Measurements from ENCODE around the gene SNRPB. TPM values are rescaled to one million over a fixed set of nuclear protein-coding genes. Genes with fewer than 3 reads are reported as not detected.
"Not testable (repeated sequence)": the region's sequence is repeated elsewhere in the genome, so short reads cannot be mapped to it uniquely, and the experiment has no call there.

The SNRPB gene
- total RNA-seq, 1 experiment from 2014 or later = 462 TPM

DNA sequence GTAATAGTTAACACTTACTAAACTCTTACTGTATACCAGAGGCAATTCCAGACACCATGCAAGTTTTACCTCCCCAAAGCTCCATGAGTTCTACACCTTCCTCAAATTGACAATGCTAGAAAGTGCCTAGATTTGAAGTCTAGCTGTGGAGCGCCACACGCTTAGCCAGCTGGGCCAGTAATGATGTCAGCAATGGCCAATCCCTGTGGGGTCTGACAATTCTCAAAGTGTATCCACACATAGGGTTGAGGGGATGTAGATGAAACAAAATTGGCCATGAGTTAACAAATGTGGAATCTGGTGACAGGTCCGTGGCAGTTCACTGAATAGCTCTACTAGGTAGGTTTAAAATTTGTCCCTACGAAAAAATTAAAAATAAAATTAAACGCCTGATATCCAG, 36.9 kb upstream of the SNRPB start:
- H3K18ac ChIP-seq (ENCODE audit: insufficient read length, low read depth, low read length) = no peak overlapping the region
- Mint-ChIP-seq H3K36me3 (ENCODE audit: insufficient read depth in 1 of 3, low read depth in 3 of 3) (no peaks in the 10 kb centered on the region), H3K27me3 (ENCODE audit: low read depth) (peaks cover 66% of the 10 kb centered on the region), H3K27ac (no peak overlapping the region), H3K4me1 (peaks cover 11 to 13% of the 10 kb centered on the region in 2 experiments), H3K9me3 (peaks cover 0 to 7% of the 10 kb centered on the region in 2 experiments; a peak in 1 of 5 replicates), H3K4me3 (peak overlapping the region; percentile 95 to 99; a peak in 2 of 5 replicates)
- TF ChIP-seq, protein P1, sequence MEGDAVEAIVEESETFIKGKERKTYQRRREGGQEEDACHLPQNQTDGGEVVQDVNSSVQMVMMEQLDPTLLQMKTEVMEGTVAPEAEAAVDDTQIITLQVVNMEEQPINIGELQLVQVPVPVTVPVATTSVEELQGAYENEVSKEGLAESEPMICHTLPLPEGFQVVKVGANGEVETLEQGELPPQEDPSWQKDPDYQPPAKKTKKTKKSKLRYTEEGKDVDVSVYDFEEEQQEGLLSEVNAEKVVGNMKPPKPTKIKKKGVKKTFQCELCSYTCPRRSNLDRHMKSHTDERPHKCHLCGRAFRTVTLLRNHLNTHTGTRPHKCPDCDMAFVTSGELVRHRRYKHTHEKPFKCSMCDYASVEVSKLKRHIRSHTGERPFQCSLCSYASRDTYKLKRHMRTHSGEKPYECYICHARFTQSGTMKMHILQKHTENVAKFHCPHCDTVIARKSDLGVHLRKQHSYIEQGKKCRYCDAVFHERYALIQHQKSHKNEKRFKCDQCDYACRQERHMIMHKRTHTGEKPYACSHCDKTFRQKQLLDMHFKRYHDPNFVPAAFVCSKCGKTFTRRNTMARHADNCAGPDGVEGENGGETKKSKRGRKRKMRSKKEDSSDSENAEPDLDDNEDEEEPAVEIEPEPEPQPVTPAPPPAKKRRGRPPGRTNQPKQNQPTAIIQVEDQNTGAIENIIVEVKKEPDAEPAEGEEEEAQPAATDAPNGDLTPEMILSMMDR (conservative IDR thresholded peaks at IDR 0.05) = no peak
- H3K23ac ChIP-seq (ENCODE audit: insufficient read length, low read depth, low read length) = no peak overlapping the region
- no peak overlapping the region for H3K9ac ChIP-seq (ENCODE audit: extremely low read depth, insufficient read length, low read length)
- H2AK5ac ChIP-seq (ENCODE audit: insufficient read length, low read length) = no peak overlapping the region
- no peak overlapping the region for H4K91ac ChIP-seq (ENCODE audit: insufficient read length, low read depth, low read length)
- H3K23me2 ChIP-seq (ENCODE audit: insufficient read length, low read depth, low read length, poor library complexity, severe bottlenecking) = peaks cover 12% of the 10 kb centered on the region
- no peak overlapping the region for H2AFZ ChIP-seq (ENCODE audit: low read length)
- H3K4ac ChIP-seq (ENCODE audit: low read depth, low read length) = no peak overlapping the region
- no peak overlapping the region for H2BK15ac ChIP-seq (ENCODE audit: low read depth, low read length)
- no peak overlapping the region for H2BK12ac ChIP-seq (ENCODE audit: insufficient read length, low read depth, low read length)
- no peak overlapping the region for H3K27ac ChIP-seq (ENCODE audit: insufficient read length, low read depth, low read length)
- no peak overlapping the region for H3K56ac ChIP-seq (ENCODE audit: insufficient read length, low read depth, low read length)
- peaks cover 34% of the 10 kb centered on the region for H3K27me3 ChIP-seq (ENCODE audit: insufficient read depth, low read length)
- no peak overlapping the region for H3K4me2 ChIP-seq (ENCODE audit: insufficient read depth, insufficient read length, low read length)
- H2BK20ac ChIP-seq (ENCODE audit: low read depth, low read length, poor library complexity, severe bottlenecking) = no peak overlapping the region
- H3K4me1 ChIP-seq (ENCODE audit: insufficient read depth, low read length) = no peaks in the 10 kb centered on the region
- DNase-seq = no peak
- H3T11ph ChIP-seq (ENCODE audit: low read length) = no peak overlapping the region
- H2BK5ac ChIP-seq (ENCODE audit: insufficient read length, low read length) = no peak overlapping the region
- H3K14ac ChIP-seq (ENCODE audit: insufficient read depth, low read length) = no peak overlapping the region
- H4K20me1 ChIP-seq (ENCODE audit: control insufficient read depth, insufficient read depth, insufficient read length) = no peaks in the 10 kb centered on the region
- H3K9me3 ChIP-seq (ENCODE audit: control insufficient read depth, low read depth, low read length) = no peaks in the 10 kb centered on the region
- no peaks in the 10 kb centered on the region for H3K79me2 ChIP-seq (ENCODE audit: insufficient read depth, low read length)
- no peak overlapping the region for H4K5ac ChIP-seq (ENCODE audit: insufficient read length, low read depth, low read length)
- WGBS (ENCODE audit: extremely low coverage, insufficient read length, low lambda C conversion rate) = no CpG with 5 or more reads among the region's 5 CpGs
- no peaks in the 10 kb centered on the region for H3K79me1 ChIP-seq (ENCODE audit: insufficient read depth, low read depth, low read length, poor library complexity, severe bottlenecking)
- H4K8ac ChIP-seq (replicated peaks; ENCODE audit: insufficient read length, low read depth, low read length) = no peak overlapping the region
- H2BK120ac ChIP-seq (ENCODE audit: low read depth, low read length, poor library complexity, severe bottlenecking) = no peak overlapping the region

GRCh38 chr20:2506426-2506825, 35.8 kb upstream of the SNRPB start:
- H2AFZ ChIP-seq (ENCODE audit: low read length); H2BK12ac ChIP-seq (ENCODE audit: insufficient read length, low read depth, low read length); H3K56ac ChIP-seq (ENCODE audit: insufficient read length, low read depth, low read length); H3K4ac ChIP-seq (ENCODE audit: low read depth, low read length); H3K36me3 Mint-ChIP-seq (ENCODE audit: insufficient read depth in 1 of 3, low read depth in 3 of 3); H3T11ph ChIP-seq (ENCODE audit: low read length); H2AK5ac ChIP-seq (ENCODE audit: insufficient read length, low read length); H3K27ac Mint-ChIP-seq; H2BK120ac ChIP-seq (ENCODE audit: low read depth, low read length, poor library complexity, severe bottlenecking); H4K5ac ChIP-seq (ENCODE audit: insufficient read length, low read depth, low read length); DNase-seq; H3K9ac ChIP-seq (ENCODE audit: extremely low read depth, insufficient read length, low read length); H3K9me3 Mint-ChIP-seq; H3K4me1 ChIP-seq (ENCODE audit: insufficient read depth, low read length); H3K27ac ChIP-seq (ENCODE audit: insufficient read length, low read depth, low read length); H3K4me3 Mint-ChIP-seq; H3K14ac ChIP-seq (ENCODE audit: insufficient read depth, low read length); H3K79me1 ChIP-seq (ENCODE audit: insufficient read depth, low read depth, low read length, poor library complexity, severe bottlenecking); H2BK20ac ChIP-seq (ENCODE audit: low read depth, low read length, poor library complexity, severe bottlenecking); H4K8ac ChIP-seq (replicated peaks; ENCODE audit: insufficient read length, low read depth, low read length); H2BK5ac ChIP-seq (ENCODE audit: insufficient read length, low read length); H3K23ac ChIP-seq (ENCODE audit: insufficient read length, low read depth, low read length); H3K9me3 ChIP-seq (ENCODE audit: control insufficient read depth, low read depth, low read length); H4K91ac ChIP-seq (ENCODE audit: insufficient read length, low read depth, low read length); H3K18ac ChIP-seq (ENCODE audit: insufficient read length, low read depth, low read length); H2BK15ac ChIP-seq (ENCODE audit: low read depth, low read length); H3K4me2 ChIP-seq (ENCODE audit: insufficient read depth, insufficient read length, low read length); H3K79me2 ChIP-seq (ENCODE audit: insufficient read depth, low read length); H4K20me1 ChIP-seq (ENCODE audit: control insufficient read depth, insufficient read depth, insufficient read length): not testable (repeated sequence)
- Mint-ChIP-seq H3K4me1 (peaks cover 11 to 13% of the 10 kb centered on the region in 2 experiments), H3K27me3 (ENCODE audit: low read depth) (peaks cover 75% of the 10 kb centered on the region)
- Histone ChIP-seq H3K23me2 (ENCODE audit: insufficient read length, low read depth, low read length, poor library complexity, severe bottlenecking) (peaks cover 12% of the 10 kb centered on the region), H3K27me3 (ENCODE audit: insufficient read depth, low read length) (peaks cover 24% of the 10 kb centered on the region)
- WGBS (ENCODE audit: extremely low coverage, insufficient read length, low lambda C conversion rate) = no CpG with 5 or more reads among the region's 5 CpGs
